Stimulated activated CD4-positive, alpha-beta T cell treated with anti-CD3 and anti-CD28 coated beads, Interleukin-12 subunit alpha, Interleukin-12 subunit beta, amount 100 ng/mL, for 48 hours (primary cell): ENCODE measurements around the gene PRRX1.

ENCODE experiments used
- DNase-seq, 3 donors: peaks; one replicate each; pipeline ENCODE4 v3.0.0-alpha.2; 2020; ENCODE audit warnings: low read depth in 2 of 3, low spot score in 1 of 3

The PRRX1 gene

GRCh38 chr1:170664093-170664827 lies at the start of gene PRRX1:
Gene PRRX1, plus strand, starts transcription at chr1:170664131. Its CDS starts 88 bp downstream, at chr1:170664219.
- DNase-seq = no peak

- DNase-seq = no peak
These were observed 46.2 kb upstream of the PRRX1 start for GRCh38 chr1:170617591-170618330.

- no peak for DNase-seq
These were observed 45.5 kb upstream of the PRRX1 start for GRCh38 chr1:170618421-170618820.

GRCh38 chr1:170619241-170620028 lies 44.5 kb upstream of the PRRX1 start:
- DNase-seq = no peak

GRCh38 chr1:170620164-170620563 lies 43.8 kb upstream of the PRRX1 start:
- DNase-seq = no peak

- no peak for DNase-seq
These were observed 40.8 kb upstream of the PRRX1 start for GRCh38 chr1:170623171-170623570.

GRCh38 chr1:170624146-170624545 lies 39.8 kb upstream of the PRRX1 start:
- no peak for DNase-seq

- no peak for DNase-seq
These were observed 33.0 kb upstream of the PRRX1 start for GRCh38 chr1:170630977-170631376.

- no peak for DNase-seq
These were observed 29.6 kb upstream of the PRRX1 start for GRCh38 chr1:170634293-170634692.

- no peak for DNase-seq
These were observed 29.0 kb upstream of the PRRX1 start for GRCh38 chr1:170634824-170635410.

GRCh38 chr1:170640581-170640980 lies 23.4 kb upstream of the PRRX1 start:
- DNase-seq = no peak

GRCh38 chr1:170657275-170657853 lies 6.6 kb upstream of the PRRX1 start:
- no peak for DNase-seq

GRCh38 chr1:170659399-170660035 lies 4.4 kb upstream of the PRRX1 start:
- DNase-seq = no peak

GRCh38 chr1:170660281-170660713 lies 3.6 kb upstream of the PRRX1 start:
- DNase-seq = no peak

- DNase-seq = no peak
These were observed 2.9 kb upstream of the PRRX1 start for GRCh38 chr1:170660871-170661645.

- DNase-seq = no peak
These were observed 2.1 kb upstream of the PRRX1 start for GRCh38 chr1:170661646-170662411.

GRCh38 chr1:170662561-170663403 lies 1.1 kb upstream of the PRRX1 start:
- no peak for DNase-seq
